A549 treated with DMSO at 1 μM for 4 hours (cell line): ENCODE measurements around the gene HTRA3. TPM values are rescaled to one million over a fixed set of nuclear protein-coding genes. Genes with fewer than 3 reads are reported as not detected.

Source experiments
- total RNA-seq: library from RNA; stranded (reverse); fragments of 200-300 nt; extraction: Qiagen RNA extraction; gene quantifications from 5 replicates; pipeline ENCODE4 v1.2.3, GENCODE V29; 2022; ENCODE audit warnings: low read depth

HTRA3 gene
- total RNA-seq: 15.7 to 20.9 TPM (median 18.3 TPM) in 5 replicates

GRCh38 chr4:8269535-8270417 lies at the start of gene HTRA3:
Gene HTRA3, plus strand, starts transcription at chr4:8269754. Its CDS starts 215 bp downstream, at chr4:8269969.

Other genes starting within 250 kb of the HTRA3 start
- 0.39 to 0.80 TPM (median 0.50 TPM) in 5 replicates for gene ABLIM2, start 110.9 kb upstream of the HTRA3 start, total RNA-seq
- gene SH3TC1, start 70.5 kb upstream of the HTRA3 start, total RNA-seq: 7.6 to 10.5 TPM (median 8.3 TPM) in 5 replicates
- gene ACOX3, start 171.0 kb downstream of the HTRA3 start, total RNA-seq: 8.0 to 10.6 TPM (median 9.8 TPM) in 5 replicates
- 5.2 to 6.8 TPM (median 6.2 TPM) in 5 replicates for gene TRMT44, start 171.0 kb downstream of the HTRA3 start, total RNA-seq